Measurements from ENCODE around the gene IQCK. TPM values are rescaled to one million over a fixed set of nuclear protein-coding genes. Genes with fewer than 3 reads are reported as not detected.

IQCK gene
- total and polyA plus RNA-seq, 2 donors (not counting 1 experiment from before 2014, with no cell fraction given): 4.6 to 9.9 TPM

GRCh38 chr16:19810817-19811731 lies 93.0 kb downstream of the IQCK start:
- Histone ChIP-seq H3K9ac (ENCODE audit: insufficient read depth, low read length) (no peak overlapping the region), H3K4me2 (ENCODE audit: extremely low read depth, insufficient read depth, low read length) (peak overlapping the region; percentile 75)

GRCh38 chr16:19812986-19813385 lies 94.9 kb downstream of the IQCK start:
- no peak overlapping the region for H3K4me3 ChIP-seq (replicated peaks in 1 of 4; ENCODE audit: control extremely low read depth in 1 of 4, insufficient read depth in 1 of 4, low read depth in 3 of 4, low read length in 4 of 4)
- no peaks in the 10 kb centered on the region for H3K9me3 ChIP-seq (ENCODE audit: control insufficient read depth, insufficient read depth, low read depth, low read length)
- DNase-seq (ENCODE audit: low read depth in 2 of 2): no peak
- H3K27ac ChIP-seq (ENCODE audit: insufficient read depth, low read length): no peak overlapping the region
- TF ChIP-seq EZH2 (IDR thresholded peaks at IDR 0.05; ENCODE audit: low read length, missing control alignments): no peak
- TF ChIP-seq CTCF (conservative IDR thresholded peaks at IDR 0.05 in 1 of 2, IDR thresholded peaks at IDR 0.05 in 1 of 2; ENCODE audit: low read depth in 1 of 2, low read length in 2 of 2): no peak
- peaks cover 2% of the 10 kb centered on the region for H3K4me1 ChIP-seq (ENCODE audit: control insufficient read depth, extremely low read depth, insufficient read depth, low read length)
- no peak overlapping the region for H2AFZ ChIP-seq (ENCODE audit: low read length)
- no peaks in the 10 kb centered on the region for H3K36me3 ChIP-seq (ENCODE audit: control insufficient read depth, insufficient read depth, low read length)
- H3K4me2 ChIP-seq (ENCODE audit: extremely low read depth, insufficient read depth, low read length): no peak overlapping the region
- no peaks in the 10 kb centered on the region for H3K79me2 ChIP-seq (ENCODE audit: control insufficient read depth, insufficient read depth, low read length)
- no peaks in the 10 kb centered on the region for H4K20me1 ChIP-seq (ENCODE audit: control insufficient read depth, extremely low read depth, insufficient read depth, low read length)
- no peak overlapping the region for H3K9ac ChIP-seq (ENCODE audit: insufficient read depth, low read length)
- no peaks in the 10 kb centered on the region for H3K27me3 ChIP-seq (ENCODE audit: control insufficient read depth, insufficient read depth, low read length)

More at GRCh38 chr16:19810817-19811731, 93.0 kb downstream of the IQCK start:
- Histone ChIP-seq H3K9me3 (ENCODE audit: control insufficient read depth, insufficient read depth, low read depth, low read length) (no peaks in the 10 kb centered on the region), H4K20me1 (ENCODE audit: control insufficient read depth, extremely low read depth, insufficient read depth, low read length) (no peaks in the 10 kb centered on the region), H3K4me1 (ENCODE audit: control insufficient read depth, extremely low read depth, insufficient read depth, low read length) (peaks cover 2% of the 10 kb centered on the region), H3K36me3 (ENCODE audit: control insufficient read depth, insufficient read depth, low read length) (no peaks in the 10 kb centered on the region), H3K4me3 (replicated peaks in 1 of 4; ENCODE audit: control extremely low read depth in 1 of 4, insufficient read depth in 1 of 4, low read depth in 3 of 4, low read length in 4 of 4) (no peak overlapping the region), H2AFZ (ENCODE audit: low read length) (no peak overlapping the region), H3K27me3 (ENCODE audit: control insufficient read depth, insufficient read depth, low read length) (no peaks in the 10 kb centered on the region), H3K27ac (ENCODE audit: insufficient read depth, low read length) (peak overlapping the region; percentile 30), H3K79me2 (ENCODE audit: control insufficient read depth, insufficient read depth, low read length) (no peaks in the 10 kb centered on the region)
- TF ChIP-seq EZH2 (IDR thresholded peaks at IDR 0.05; ENCODE audit: low read length, missing control alignments) (no peak), CTCF (conservative IDR thresholded peaks at IDR 0.05 in 1 of 2, IDR thresholded peaks at IDR 0.05 in 1 of 2; ENCODE audit: low read depth in 1 of 2, low read length in 2 of 2) (no peak)
- DNase-seq (ENCODE audit: low read depth in 2 of 2): peak; percentile 60 to 88

- no peak overlapping the region for H3K4me3 ChIP-seq (replicated peaks in 1 of 4; ENCODE audit: control extremely low read depth in 1 of 4, insufficient read depth in 1 of 4, low read depth in 3 of 4, low read length in 4 of 4)
- no peaks in the 10 kb centered on the region for H3K79me2 ChIP-seq (ENCODE audit: control insufficient read depth, insufficient read depth, low read length)
- no peak overlapping the region for H2AFZ ChIP-seq (ENCODE audit: low read length)
- no peak overlapping the region for H3K4me2 ChIP-seq (ENCODE audit: extremely low read depth, insufficient read depth, low read length)
- TF ChIP-seq CTCF (conservative IDR thresholded peaks at IDR 0.05 in 1 of 2, IDR thresholded peaks at IDR 0.05 in 1 of 2; ENCODE audit: low read depth in 1 of 2, low read length in 2 of 2) (no peak), EZH2 (IDR thresholded peaks at IDR 0.05; ENCODE audit: low read length, missing control alignments) (no peak)
- no peaks in the 10 kb centered on the region for H4K20me1 ChIP-seq (ENCODE audit: control insufficient read depth, extremely low read depth, insufficient read depth, low read length)
- no peaks in the 10 kb centered on the region for H3K9me3 ChIP-seq (ENCODE audit: control insufficient read depth, insufficient read depth, low read depth, low read length)
- H3K9ac ChIP-seq (ENCODE audit: insufficient read depth, low read length): no peak overlapping the region
- H3K4me1 ChIP-seq (ENCODE audit: control insufficient read depth, extremely low read depth, insufficient read depth, low read length): peaks cover 2% of the 10 kb centered on the region
- DNase-seq (ENCODE audit: low read depth in 2 of 2): no peak
- H3K36me3 ChIP-seq (ENCODE audit: control insufficient read depth, insufficient read depth, low read length): no peaks in the 10 kb centered on the region
- H3K27ac ChIP-seq (ENCODE audit: insufficient read depth, low read length): no peak overlapping the region
- no peaks in the 10 kb centered on the region for H3K27me3 ChIP-seq (ENCODE audit: control insufficient read depth, insufficient read depth, low read length)
Observed at GRCh38 chr16:19815418-19815817, 97.3 kb downstream of the IQCK start.

Measured in fibroblast of lung (primary cell).